ENCODE measurements around the gene CELA2B. TPM values are rescaled to one million over a fixed set of nuclear protein-coding genes. Genes with fewer than 3 reads are reported as not detected.
A peak's percentile ranks its signal among the peaks of the same experiment; 100 is the strongest.

Gene CELA2B
- total and polyA plus RNA-seq, 2 of the 8 experiments (the other 6 are each of a cell fraction or from before 2014, with no cell fraction given): not detected

DNA sequence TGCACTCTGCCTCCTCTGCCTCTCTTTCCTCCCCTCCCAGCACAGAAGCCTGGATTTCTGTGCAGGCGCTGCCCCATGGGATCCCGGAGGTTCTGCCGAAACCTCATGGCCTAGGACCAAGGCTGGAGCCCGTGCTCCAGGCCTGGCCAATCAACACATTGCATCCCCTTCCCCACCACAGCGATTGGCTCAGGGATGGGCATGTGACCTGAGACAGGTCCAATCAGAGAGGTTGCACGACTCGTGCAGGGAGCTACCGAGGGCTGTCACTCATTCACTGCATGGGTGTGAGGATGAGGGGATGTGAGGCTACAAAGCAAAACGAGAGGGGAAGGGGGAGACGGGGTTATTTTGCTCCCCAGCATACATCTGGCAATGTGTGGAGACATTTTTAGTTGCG, 3.3 kb upstream of the CELA2B start:
- H3K14ac ChIP-seq (ENCODE audit: insufficient read length): no peak overlapping the region
- no peaks in the 10 kb centered on the region for H3K79me1 ChIP-seq (ENCODE audit: low read depth, low read length)
- no peak overlapping the region for H2BK12ac ChIP-seq (ENCODE audit: low read depth, low read length)
- no peak overlapping the region for H3K4me3 ChIP-seq (ENCODE audit: extremely low read depth in 1 of 4, insufficient read depth in 2 of 4, low read depth in 3 of 4, low read length in 4 of 4)
- DNase-seq (ENCODE audit: low read depth in 1 of 2, low spot score in 2 of 2): no peak
- no peak overlapping the region for H2AK5ac ChIP-seq (ENCODE audit: low read depth, low read length)
- ChIA-PET CTCF (ENCODE audit: partially characterized antibody) (interaction anchor here (1.0 to 1.6 kb wide), 2 partner anchors 41 to 73 kb away, joined by 3 to 5 read pairs; no protein-coding TSS in a partner anchor), POLR2A (ENCODE audit: partially characterized antibody) (no interaction called here)
- no peaks in the 10 kb centered on the region for H3K36me3 ChIP-seq (ENCODE audit: control insufficient read depth in 2 of 4, insufficient read depth in 4 of 4, low read length in 3 of 4)
- 94% methylated on average over 11 of the region's 11 CpGs; no CpG with 5 or more reads in 1 of the 2 experiments for WGBS, 2 experiments (ENCODE audit: extremely low coverage in 1 of 2, insufficient coverage in 1 of 2, insufficient read length in 1 of 2, insufficient replicate concordance in 2 of 2, low coverage in 1 of 2, low lambda C conversion rate in 2 of 2, missing lambda C conversion rate in 1 of 2)
- H4K8ac ChIP-seq (ENCODE audit: extremely low read depth, insufficient read depth, low read length): no peak overlapping the region
- no peak overlapping the region for H3K56ac ChIP-seq (replicated peaks; ENCODE audit: insufficient read length, low read depth, low read length)
- H4K20me1 ChIP-seq (replicated peaks in 1 of 2; ENCODE audit: control insufficient read depth in 1 of 2, insufficient read depth in 2 of 2, low read length in 2 of 2): no peaks in the 10 kb centered on the region
- no peak overlapping the region for H2BK20ac ChIP-seq (ENCODE audit: low read length)
- no peak overlapping the region for H3K23ac ChIP-seq (ENCODE audit: insufficient read length)
- H3K27me3 ChIP-seq (replicated peaks in 1 of 4; ENCODE audit: control insufficient read depth in 3 of 4, extremely low read depth in 1 of 4, insufficient read depth in 3 of 4, low read length in 3 of 4): no peaks in the 10 kb centered on the region
- no peak overlapping the region for H3K4me2 ChIP-seq (ENCODE audit: insufficient read depth in 1 of 2, low read depth in 2 of 2, low read length in 2 of 2)
- H3K9ac ChIP-seq (replicated peaks in 1 of 4; ENCODE audit: extremely low read depth in 1 of 4, low read depth in 3 of 4, low read length in 3 of 4): no peak overlapping the region
- no peak overlapping the region for H2BK120ac ChIP-seq (replicated peaks; ENCODE audit: low read depth, low read length)
- peak overlapping the region; percentile 43; the same call in 1 of the 2 replicates for H2AFZ ChIP-seq (ENCODE audit: low read length)
- H3K4ac ChIP-seq (replicated peaks; ENCODE audit: insufficient read length, low read depth, low read length): no peak overlapping the region
- no peak overlapping the region for H3K27ac ChIP-seq (ENCODE audit: low read depth, low read length)
- H3K4me1 ChIP-seq (replicated peaks in 1 of 4; ENCODE audit: control insufficient read depth in 3 of 4, insufficient read depth in 4 of 4, low read length in 3 of 4): no peaks in the 10 kb centered on the region; a peak in 1 of 7 replicates
- H3K9me3 ChIP-seq (ENCODE audit: insufficient read depth in 2 of 2, low read depth in 1 of 2, low read length in 1 of 2): no peaks in the 10 kb centered on the region
- H3K23me2 ChIP-seq (ENCODE audit: low read depth, low read length): no peaks in the 10 kb centered on the region
- no peak overlapping the region for H4K91ac ChIP-seq (replicated peaks; ENCODE audit: insufficient read length, low read length)
- H2BK5ac ChIP-seq (ENCODE audit: low read depth, low read length): no peak overlapping the region
- no peak overlapping the region for H3K18ac ChIP-seq (ENCODE audit: extremely low read depth, low read length)
- no peak for FAIRE-seq
- no peak overlapping the region for H2BK15ac ChIP-seq (ENCODE audit: low read length)
- no peaks in the 10 kb centered on the region for H3K79me2 ChIP-seq (ENCODE audit: control insufficient read depth in 1 of 2, insufficient read depth in 2 of 2, low read length in 2 of 2)
- H4K5ac ChIP-seq (ENCODE audit: insufficient read length, low read depth, low read length): no peak overlapping the region
- TF ChIP-seq JUN (IDR thresholded peaks at IDR 0.05; ENCODE audit: low read depth, low read length): no peak
- no peak for TF ChIP-seq SP2 (IDR thresholded peaks at IDR 0.05; ENCODE audit: low read length)
- TF ChIP-seq POLR2AphosphoS5 (IDR thresholded peaks at IDR 0.05; ENCODE audit: low read depth, low read length): no peak
- no peak for TF ChIP-seq RFX5 (IDR thresholded peaks at IDR 0.05; ENCODE audit: borderline replicate concordance, low read depth, low read length)
- no peak for TF ChIP-seq ASH2L (IDR thresholded peaks at IDR 0.05; ENCODE audit: low read length)
- TF ChIP-seq SIRT6 (IDR thresholded peaks at IDR 0.05; ENCODE audit: low read length): no peak
- no peak for TF ChIP-seq FOSL1 (IDR thresholded peaks at IDR 0.05; ENCODE audit: insufficient read depth, low read depth, low read length)
- TF ChIP-seq, protein P1, sequence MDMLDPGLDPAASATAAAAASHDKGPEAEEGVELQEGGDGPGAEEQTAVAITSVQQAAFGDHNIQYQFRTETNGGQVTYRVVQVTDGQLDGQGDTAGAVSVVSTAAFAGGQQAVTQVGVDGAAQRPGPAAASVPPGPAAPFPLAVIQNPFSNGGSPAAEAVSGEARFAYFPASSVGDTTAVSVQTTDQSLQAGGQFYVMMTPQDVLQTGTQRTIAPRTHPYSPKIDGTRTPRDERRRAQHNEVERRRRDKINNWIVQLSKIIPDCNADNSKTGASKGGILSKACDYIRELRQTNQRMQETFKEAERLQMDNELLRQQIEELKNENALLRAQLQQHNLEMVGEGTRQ (IDR thresholded peaks at IDR 0.05; ENCODE audit: low read length): peak; percentile 73
- TF ChIP-seq RAD21 (IDR thresholded peaks at IDR 0.05 in 1 of 2, conservative IDR thresholded peaks at IDR 0.05 in 1 of 2; ENCODE audit: low read depth in 2 of 2, low read length in 2 of 2): no peak
- no peak for TF ChIP-seq TAF7 (optimal IDR thresholded peaks at IDR 0.05; ENCODE audit: borderline replicate concordance, low read depth, low read length)
- peak; percentile 31; the same call in 1 of the 2 replicates for TF ChIP-seq MAX (IDR thresholded peaks at IDR 0.05)
- TF ChIP-seq CREB1 (IDR thresholded peaks at IDR 0.05): no peak
- TF ChIP-seq EZH2 (IDR thresholded peaks at IDR 0.05; ENCODE audit: low read depth, low read length, severe bottlenecking): no peak

All from H1 (cell line).